Medulla oblongata (tissue), 1 donor: ENCODE results near the gene PROM2.

Experiments
- DNase-seq: peaks from one replicate; pipeline ENCODE4 v3.0.0-alpha.2; 2015; ENCODE audit errors: extremely low spot score

PROM2 gene

GRCh38 chr2:95320344-95320712 is 46.1 kb downstream of the PROM2 start:
- DNase-seq, result no peak

GRCh38 chr2:95320986-95321767 is 46.9 kb downstream of the PROM2 start:
- DNase-seq, result no peak

- no peak for DNase-seq
These were observed 49.3 kb downstream of the PROM2 start for GRCh38 chr2:95323347-95324155.

- no peak for DNase-seq
These were observed 50.8 kb downstream of the PROM2 start for GRCh38 chr2:95325026-95325425.

GRCh38 chr2:95325590-95326432 is 51.6 kb downstream of the PROM2 start:
- DNase-seq, result no peak

- no peak for DNase-seq
These were observed 52.3 kb downstream of the PROM2 start for GRCh38 chr2:95326433-95327140.

GRCh38 chr2:95327861-95328260 is 53.6 kb downstream of the PROM2 start:
- DNase-seq, result no peak

GRCh38 chr2:95328358-95329125 is 54.3 kb downstream of the PROM2 start:
- no peak for DNase-seq

GRCh38 chr2:95329401-95329800 is 55.2 kb downstream of the PROM2 start:
- DNase-seq, result no peak

GRCh38 chr2:95329891-95330793 is 55.9 kb downstream of the PROM2 start:
- DNase-seq, result peak; percentile 44

GRCh38 chr2:95330794-95331338 is 56.6 kb downstream of the PROM2 start:
- no peak for DNase-seq

GRCh38 chr2:95331606-95332005 is 57.4 kb downstream of the PROM2 start:
- no peak for DNase-seq

- no peak for DNase-seq
These were observed 57.8 kb downstream of the PROM2 start for GRCh38 chr2:95332036-95332435.

- DNase-seq, result no peak
These were observed 58.8 kb downstream of the PROM2 start for GRCh38 chr2:95333056-95333455.

- DNase-seq, result no peak
These were observed 59.7 kb downstream of the PROM2 start for GRCh38 chr2:95333888-95334338.

GRCh38 chr2:95334916-95335641 is 60.8 kb downstream of the PROM2 start:
- no peak for DNase-seq

GRCh38 chr2:95336406-95336805 is 62.2 kb downstream of the PROM2 start:
- DNase-seq, result no peak

- DNase-seq, result no peak
These were observed 63.6 kb downstream of the PROM2 start for GRCh38 chr2:95337829-95338228.
